NK-92 treated with Interleukin-12 subunit alpha and Interleukin-12 subunit beta, amount 100 ng/mL, for 24 hours (cell line): ENCODE data around the gene RIMBP2.

Experiments used
- DNase-seq: peaks from one replicate; lab custom pipeline; 2025; lab: John Stamatoyannopoulos, UW

Gene RIMBP2

GRCh38 chr12:130483616-130484180 is 232.4 kb downstream of the RIMBP2 start:
- DNase-seq = no peak

- DNase-seq = no peak
These were observed 233.7 kb downstream of the RIMBP2 start for GRCh38 chr12:130482448-130482847.

GRCh38 chr12:130481392-130481879 is 234.7 kb downstream of the RIMBP2 start:
- no peak for DNase-seq

GRCh38 chr12:130480887-130481286 is 235.2 kb downstream of the RIMBP2 start:
- DNase-seq = no peak

GRCh38 chr12:130480231-130480630 is 235.9 kb downstream of the RIMBP2 start:
- DNase-seq = no peak

- no peak for DNase-seq
These were observed 236.5 kb downstream of the RIMBP2 start for GRCh38 chr12:130479401-130480125.

GRCh38 chr12:130478786-130479185 is 237.3 kb downstream of the RIMBP2 start:
- DNase-seq = no peak

GRCh38 chr12:130477701-130478100 is 238.4 kb downstream of the RIMBP2 start:
- DNase-seq = no peak

GRCh38 chr12:130477266-130477665 is 238.8 kb downstream of the RIMBP2 start:
- no peak for DNase-seq

- no peak for DNase-seq
These were observed 239.5 kb downstream of the RIMBP2 start for GRCh38 chr12:130476451-130477135.

GRCh38 chr12:130474599-130475269 is 241.4 kb downstream of the RIMBP2 start:
- no peak for DNase-seq

- DNase-seq = no peak
These were observed 242.8 kb downstream of the RIMBP2 start for GRCh38 chr12:130473266-130473665.

- DNase-seq = no peak
These were observed 245.1 kb downstream of the RIMBP2 start for GRCh38 chr12:130470969-130471368.

- no peak for DNase-seq
These were observed 246.5 kb downstream of the RIMBP2 start for GRCh38 chr12:130469552-130469951.

- no peak for DNase-seq
These were observed 247.3 kb downstream of the RIMBP2 start for GRCh38 chr12:130468700-130469245.

GRCh38 chr12:130468186-130468585 is 247.9 kb downstream of the RIMBP2 start:
- DNase-seq = no peak

GRCh38 chr12:130465626-130466025 is 250.5 kb downstream of the RIMBP2 start:
- no peak for DNase-seq

- no peak for DNase-seq
These were observed 251.1 kb downstream of the RIMBP2 start for GRCh38 chr12:130465046-130465445.

GRCh38 chr12:130463818-130464670 is 252.1 kb downstream of the RIMBP2 start:
- no peak for DNase-seq

- DNase-seq = no peak
These were observed 252.8 kb downstream of the RIMBP2 start for GRCh38 chr12:130463275-130463658.

GRCh38 chr12:130462558-130463274 is 253.4 kb downstream of the RIMBP2 start:
- DNase-seq = no peak
